Measurements from ENCODE around the gene CHMP4A. TPM values are rescaled to one million over a fixed set of nuclear protein-coding genes. Genes with fewer than 3 reads are reported as not detected.
"Not testable (repeated sequence)": the region's sequence is repeated elsewhere in the genome, so short reads cannot be mapped to it uniquely, and the experiment has no call there.

Gene CHMP4A
- total and polyA plus RNA-seq, 2 experiments from 2014 or later = 31.0 to 51.1 TPM

GRCh38 chr14:24206260-24207103, 6.8 kb downstream of the CHMP4A start:
- TF ChIP-seq CTCF (IDR thresholded peaks at IDR 0.05; ENCODE audit: low read depth, low read length) = no peak
- H3K36me3 ChIP-seq = peaks cover 11% of the 10 kb centered on the region
- no peak overlapping the region for H3K4me3 ChIP-seq
- DNase-seq (ENCODE audit: low read depth in 1 of 2, low spot score in 1 of 2) = no peak
- H3K9me3 ChIP-seq (ENCODE audit: low read depth) = no peaks in the 10 kb centered on the region
- no peaks in the 10 kb centered on the region for H3K4me1 ChIP-seq (ENCODE audit: low read depth)
- H3K27me3 ChIP-seq = no peaks in the 10 kb centered on the region
- no peak overlapping the region for H3K27ac ChIP-seq

- H3K27me3 ChIP-seq = no peaks in the 10 kb centered on the region
- no peak for DNase-seq (ENCODE audit: low read depth in 1 of 2, low spot score in 1 of 2)
- H3K4me1 ChIP-seq (ENCODE audit: low read depth) = no peaks in the 10 kb centered on the region
- H3K27ac ChIP-seq = no peak overlapping the region
- H3K4me3 ChIP-seq = no peak overlapping the region
- TF ChIP-seq CTCF (IDR thresholded peaks at IDR 0.05; ENCODE audit: low read depth, low read length) = no peak
- peaks cover 3% of the 10 kb centered on the region for H3K36me3 ChIP-seq
- no peaks in the 10 kb centered on the region for H3K9me3 ChIP-seq (ENCODE audit: low read depth)
Measured at GRCh38 chr14:24204163-24205146, 8.8 kb downstream of the CHMP4A start.

- DNase-seq (ENCODE audit: low read depth in 1 of 2, low spot score in 1 of 2); H3K4me3 ChIP-seq; H3K9me3 ChIP-seq (ENCODE audit: low read depth); H3K36me3 ChIP-seq; H3K27ac ChIP-seq; H3K4me1 ChIP-seq (ENCODE audit: low read depth); H3K27me3 ChIP-seq: not testable (repeated sequence)
Measured at GRCh38 chr14:24203249-24203886, 9.9 kb downstream of the CHMP4A start.

GRCh38 chr14:24202538-24202937, 10.8 kb downstream of the CHMP4A start:
- H3K27ac ChIP-seq; DNase-seq (ENCODE audit: low read depth in 1 of 2, low spot score in 1 of 2); H3K9me3 ChIP-seq (ENCODE audit: low read depth); H3K27me3 ChIP-seq; H3K36me3 ChIP-seq; H3K4me1 ChIP-seq (ENCODE audit: low read depth); H3K4me3 ChIP-seq: not testable (repeated sequence)

GRCh38 chr14:24198814-24199524, 14.3 kb downstream of the CHMP4A start:
- no peak for DNase-seq (ENCODE audit: low read depth in 1 of 2, low spot score in 1 of 2)
- H3K9me3 ChIP-seq (ENCODE audit: low read depth) = no peaks in the 10 kb centered on the region
- TF ChIP-seq CTCF (IDR thresholded peaks at IDR 0.05; ENCODE audit: low read depth, low read length) = no peak
- H3K4me1 ChIP-seq (ENCODE audit: low read depth) = peaks cover 4% of the 10 kb centered on the region
- no peaks in the 10 kb centered on the region for H3K27me3 ChIP-seq
- no peaks in the 10 kb centered on the region for H3K36me3 ChIP-seq
- no peak overlapping the region for H3K27ac ChIP-seq
- no peak overlapping the region for H3K4me3 ChIP-seq

GRCh38 chr14:24197056-24197450, 16.2 kb downstream of the CHMP4A start:
- TF ChIP-seq CTCF (IDR thresholded peaks at IDR 0.05; ENCODE audit: low read depth, low read length) = no peak
- peaks cover 4% of the 10 kb centered on the region for H3K4me1 ChIP-seq (ENCODE audit: low read depth)
- peak overlapping the region; percentile 98 for H3K27ac ChIP-seq
- peaks cover 6% of the 10 kb centered on the region for H3K36me3 ChIP-seq
- no peak for DNase-seq (ENCODE audit: low read depth in 1 of 2, low spot score in 1 of 2)
- no peaks in the 10 kb centered on the region for H3K9me3 ChIP-seq (ENCODE audit: low read depth)
- H3K27me3 ChIP-seq = no peaks in the 10 kb centered on the region
- no peak overlapping the region for H3K4me3 ChIP-seq
